Fibroblast of mammary gland (primary cell): ENCODE data around the gene ERCC6L2.

Experiments
- DNase-seq: peaks from one replicate; pipeline ENCODE4 v3.0.0-alpha.2; 2010; ENCODE audit warnings: low read depth
- H3K4me3 ChIP-seq: 2 replicates; pipeline ENCODE4 v1.5.1; 2011; ENCODE audit warnings: low read depth, mild to moderate bottlenecking, low read length, moderate library complexity; ENCODE audit not compliant: control insufficient read depth
- CTCF ChIP-seq: conservative IDR thresholded peaks from 2 replicates; pipeline ENCODE4 v1.5.1; 2011; ENCODE audit warnings: low read depth, low read length, inconsistent platforms; ENCODE audit not compliant: control insufficient read depth, insufficient read depth

The ERCC6L2 gene

GRCh38 chr9:95935861-95936578 lies 60.5 kb downstream of the ERCC6L2 start:
- TF ChIP-seq CTCF: no peak
- DNase-seq: no peak
- H3K4me3 ChIP-seq: no peak overlapping the region

- no peak for DNase-seq
- no peak for TF ChIP-seq CTCF
- no peak overlapping the region for H3K4me3 ChIP-seq
Observed at GRCh38 chr9:95936579-95937075, 61.1 kb downstream of the ERCC6L2 start.

GRCh38 chr9:95937131-95937530 lies 61.6 kb downstream of the ERCC6L2 start:
- H3K4me3 ChIP-seq: no peak overlapping the region
- DNase-seq: no peak
- no peak for TF ChIP-seq CTCF

GRCh38 chr9:95938724-95939123 lies 63.2 kb downstream of the ERCC6L2 start:
- H3K4me3 ChIP-seq: no peak overlapping the region
- no peak for DNase-seq
- TF ChIP-seq CTCF: peak; percentile 24

- TF ChIP-seq CTCF: no peak
- no peak for DNase-seq
Observed at GRCh38 chr9:95939472-95939871, 64.0 kb downstream of the ERCC6L2 start.

GRCh38 chr9:95940265-95940664 lies 64.8 kb downstream of the ERCC6L2 start:
- no peak for TF ChIP-seq CTCF
- no peak for DNase-seq
- H3K4me3 ChIP-seq: no peak overlapping the region

More at GRCh38 chr9:95939472-95939871, 64.0 kb downstream of the ERCC6L2 start:
- H3K4me3 ChIP-seq: no peak overlapping the region
